HUDEP-2 (cell line): Measurements from ENCODE around the gene ZNF507.

Source experiments
- DNase-seq, 76 experiments: peaks; one replicate each; lab custom pipeline; 2025; ENCODE audit not compliant: unreplicated experiment in 76 of 76; lab: John Stamatoyannopoulos, UW

Gene ZNF507

DNA sequence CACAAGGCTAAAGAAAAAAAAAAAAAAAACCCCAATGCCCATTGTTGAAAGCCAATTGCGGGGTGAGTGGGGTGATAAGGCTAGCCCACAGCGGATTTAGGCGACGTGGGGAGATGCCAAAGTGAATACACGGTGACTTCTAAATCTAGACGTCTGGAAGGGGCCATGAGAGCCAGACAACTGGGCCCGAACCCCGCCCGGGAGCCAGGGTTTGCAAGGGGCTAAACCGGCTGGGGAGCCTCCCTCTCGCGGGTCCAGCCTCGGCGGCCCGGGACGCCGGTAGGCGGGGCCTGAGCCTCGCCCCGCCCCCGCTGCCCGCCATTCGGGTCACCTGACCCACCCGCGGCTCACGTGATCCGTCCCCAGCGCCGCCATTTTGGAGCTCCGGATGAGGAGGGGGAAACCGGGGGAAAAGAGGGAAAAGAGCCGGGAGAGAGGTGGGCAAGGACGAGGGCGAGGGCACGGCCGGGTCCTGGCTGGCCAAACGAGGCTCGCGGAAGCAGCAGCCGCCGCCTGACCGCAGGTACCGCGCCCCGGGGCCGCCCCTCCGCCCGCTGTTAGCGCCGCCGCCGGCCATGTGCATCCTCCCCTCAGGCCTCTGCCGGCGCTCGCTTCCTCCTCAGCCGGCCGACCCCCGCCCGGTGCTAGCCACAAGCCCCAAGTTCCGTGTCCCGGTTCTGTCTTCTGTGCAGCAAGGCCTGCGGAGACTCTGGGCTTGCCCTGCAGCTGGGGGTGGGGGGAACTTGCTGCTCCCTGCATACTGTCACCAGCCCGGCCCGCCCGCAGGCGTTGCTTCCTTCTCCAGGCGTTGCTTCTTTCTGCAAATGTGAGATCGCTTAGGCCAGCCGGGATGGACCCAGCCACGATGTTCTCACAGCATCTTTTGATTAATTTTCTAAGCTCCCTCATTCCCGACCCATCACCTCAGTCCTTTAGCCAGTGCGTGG lies at the start of gene ZNF507:
Gene ZNF507 (plus strand): TSS at position 350 of the 947 bp plus-strand sequence. CDS start 7,221 bp downstream, outside the sequence.
- peak in 74 of 76 experiments; percentile 22 to 98 (median 82) for DNase-seq

DNA sequence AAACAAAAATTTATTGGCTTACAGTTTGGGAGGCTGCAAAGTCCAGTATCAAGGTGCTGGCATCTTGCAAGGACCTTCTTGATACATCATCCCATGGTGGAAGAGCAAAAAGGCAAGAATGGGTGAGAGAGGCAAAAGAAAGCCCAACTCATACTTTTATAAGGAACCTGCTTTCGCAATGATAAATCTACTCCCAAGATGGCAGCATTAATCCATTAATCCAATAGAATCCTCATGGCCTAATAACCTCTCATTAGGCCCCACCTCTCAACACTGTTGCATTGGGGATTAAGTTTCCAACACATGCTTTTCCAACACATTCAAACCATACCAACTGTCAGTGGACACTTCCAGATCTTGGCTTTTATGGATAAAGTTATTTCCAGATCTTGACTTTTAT lies 48.7 kb upstream of the ZNF507 start:
- DNase-seq, result no peak

- DNase-seq, result no peak
Observed at GRCh38 chr19:32302778-32303177, 42.6 kb upstream of the ZNF507 start.

DNA sequence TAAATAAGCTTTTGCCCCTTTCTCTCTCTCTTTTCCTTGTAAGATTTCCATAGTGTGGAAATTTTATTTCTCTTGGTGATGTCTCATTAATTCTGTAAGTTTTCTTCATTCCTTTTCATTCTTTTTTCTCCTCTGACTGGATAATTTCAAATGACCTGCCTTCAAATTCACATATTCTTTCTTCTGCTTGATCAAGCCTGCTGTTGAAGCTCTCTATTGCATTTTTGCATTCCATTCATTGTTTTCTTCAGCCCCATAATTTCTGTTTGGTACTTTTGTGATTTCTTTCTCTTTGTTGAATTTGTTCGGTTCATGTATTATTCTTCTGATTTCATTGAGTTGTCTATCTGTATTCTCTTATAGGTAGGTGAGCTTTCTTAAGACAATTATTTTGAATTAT lies 42.2 kb upstream of the ZNF507 start:
- DNase-seq, result no peak

DNA sequence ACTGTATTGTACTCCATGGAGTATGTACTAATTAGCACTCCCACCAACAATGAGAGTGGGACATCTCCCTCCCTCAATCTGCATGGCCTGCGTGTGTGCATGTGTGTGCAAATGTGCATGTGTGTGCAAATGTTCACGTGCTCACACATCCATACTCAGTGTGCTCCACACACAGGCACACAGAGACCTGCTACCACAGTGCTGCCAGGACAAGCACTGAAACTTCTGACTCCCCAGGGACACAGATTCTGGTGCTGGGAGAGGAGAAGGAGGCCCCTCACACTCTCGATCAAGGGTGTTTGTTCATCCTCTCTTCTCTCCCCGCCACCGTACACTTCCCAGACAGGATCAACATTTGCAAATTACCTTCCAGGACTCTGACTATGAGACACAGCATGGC lies 37.8 kb upstream of the ZNF507 start:
- no peak for DNase-seq

- DNase-seq, result no peak
Observed at GRCh38 chr19:32308431-32309077, 36.9 kb upstream of the ZNF507 start.

GRCh38 chr19:32309711-32310390 lies 35.6 kb upstream of the ZNF507 start:
- DNase-seq, result no peak

- no peak for DNase-seq
Observed at GRCh38 chr19:32311371-32311770, 34.0 kb upstream of the ZNF507 start.

DNA sequence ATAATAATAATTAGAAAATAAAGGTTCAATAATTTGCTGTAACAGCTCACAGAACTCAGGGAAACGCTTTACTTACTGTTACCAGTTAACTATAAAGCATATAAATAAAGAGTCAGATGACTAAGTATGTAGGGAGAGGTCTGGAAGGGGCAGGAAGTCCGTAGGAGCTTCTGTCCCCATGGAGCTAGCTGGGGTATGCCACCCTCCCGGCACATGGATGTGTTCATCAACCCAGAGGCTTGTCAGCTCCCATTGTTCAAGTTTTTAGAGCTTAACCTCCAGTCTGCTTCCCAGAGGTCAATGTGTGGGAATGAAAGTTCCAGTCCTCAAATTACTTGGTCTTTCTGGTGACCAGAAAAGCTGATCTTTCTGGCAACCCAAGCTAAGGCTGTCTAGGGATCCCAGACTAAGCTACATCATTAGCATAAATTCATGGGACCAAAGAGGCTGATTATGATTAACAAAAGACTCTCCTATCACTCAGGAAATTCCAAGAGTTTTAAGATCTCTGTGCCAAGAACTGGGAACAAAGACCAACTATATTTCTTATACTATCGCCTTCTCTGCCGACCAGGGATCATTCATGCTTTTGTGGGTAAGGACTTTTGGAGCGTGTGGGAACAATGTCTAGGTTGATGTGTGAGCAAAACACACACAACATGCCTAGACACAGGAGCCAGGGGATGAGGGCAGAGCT lies 31.7 kb upstream of the ZNF507 start:
- DNase-seq, result no peak

GRCh38 chr19:32316034-32316433 lies 29.4 kb upstream of the ZNF507 start:
- DNase-seq, result no peak

DNA sequence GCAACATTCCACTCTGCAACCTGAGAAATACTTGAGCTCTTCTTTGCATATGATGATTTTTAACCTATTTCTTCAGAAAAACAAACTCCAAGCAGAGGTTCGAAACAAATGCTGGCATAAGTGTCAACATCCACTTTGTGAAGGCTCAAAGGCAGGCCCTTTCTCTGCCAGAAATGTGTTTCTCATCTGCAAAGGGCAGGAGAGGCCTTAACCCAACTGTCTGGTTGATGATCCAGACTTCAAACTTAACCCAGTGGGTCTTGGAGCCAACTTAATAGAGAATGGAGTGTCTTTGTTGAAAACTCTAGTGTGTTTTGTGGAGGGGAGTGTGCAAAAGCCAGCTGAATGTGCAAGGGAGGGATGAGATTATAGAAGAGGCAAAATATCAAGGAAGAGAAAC lies 28.3 kb upstream of the ZNF507 start:
- no peak for DNase-seq

- DNase-seq, result peak in 8 of 76 experiments; percentile 6 to 34 (median 12)
Observed at GRCh38 chr19:32318884-32319520, 26.4 kb upstream of the ZNF507 start.

- no peak for DNase-seq
Observed at GRCh38 chr19:32322541-32322940, 22.9 kb upstream of the ZNF507 start.

DNA sequence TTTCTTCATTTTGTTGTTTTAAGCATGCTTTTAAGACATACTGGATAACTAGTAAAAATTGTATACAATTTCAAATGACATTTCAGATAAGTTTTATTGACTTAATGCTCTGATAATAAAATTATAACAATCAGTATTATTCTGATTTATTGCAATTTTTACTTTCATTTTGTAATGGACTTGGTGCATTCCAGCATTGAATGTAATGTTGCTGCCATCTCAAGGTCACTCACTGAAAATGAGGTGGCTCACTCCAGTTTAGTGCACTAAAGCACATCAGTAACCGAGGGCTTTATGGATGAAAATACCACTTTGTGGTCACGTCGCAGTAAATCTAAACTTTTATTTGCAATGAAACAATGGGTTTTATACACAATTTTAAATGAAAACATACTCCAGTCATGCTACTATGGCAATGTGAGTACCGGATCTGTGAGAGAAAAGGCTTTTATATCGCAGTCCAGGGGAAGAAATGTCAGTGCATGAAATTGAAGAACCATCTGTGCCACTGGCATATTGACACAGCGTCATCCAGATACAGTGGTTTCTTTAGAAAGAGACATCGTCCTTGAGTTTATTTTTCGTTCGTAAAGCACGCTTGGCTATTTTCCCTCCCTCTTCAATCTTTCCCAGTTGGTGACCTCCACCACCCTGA lies 20.7 kb upstream of the ZNF507 start:
- DNase-seq, result no peak

DNA sequence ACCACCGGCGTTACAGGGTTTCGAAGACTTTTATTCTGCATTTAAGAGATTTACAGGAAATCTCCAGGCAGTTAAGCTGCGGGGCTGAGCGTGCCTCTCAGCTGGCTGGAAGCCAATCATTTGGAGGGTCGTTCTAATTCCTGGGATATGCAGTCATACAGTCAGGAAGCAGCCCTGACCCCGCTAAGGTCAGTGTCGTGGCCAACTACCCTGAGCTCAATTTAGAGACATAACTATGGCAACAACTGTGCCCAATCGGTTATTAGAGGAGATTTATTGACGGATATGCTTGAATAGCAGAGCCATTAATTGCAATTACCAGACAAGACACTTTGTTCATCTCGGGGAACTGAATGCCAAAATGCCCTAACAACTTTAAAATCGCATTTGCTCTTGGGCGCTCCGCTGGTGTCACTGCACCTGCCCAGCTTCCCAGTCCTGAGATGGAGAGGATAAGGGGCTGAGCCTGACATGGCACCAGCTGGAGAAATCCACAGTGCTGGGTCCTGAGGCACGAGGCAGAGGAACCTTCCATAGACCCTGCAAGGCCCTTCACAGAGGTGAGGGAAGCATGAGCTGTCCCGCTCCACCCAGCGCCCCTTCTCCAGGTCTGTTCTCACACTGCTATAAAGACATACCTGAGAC lies 15.1 kb upstream of the ZNF507 start:
- no peak for DNase-seq

DNA sequence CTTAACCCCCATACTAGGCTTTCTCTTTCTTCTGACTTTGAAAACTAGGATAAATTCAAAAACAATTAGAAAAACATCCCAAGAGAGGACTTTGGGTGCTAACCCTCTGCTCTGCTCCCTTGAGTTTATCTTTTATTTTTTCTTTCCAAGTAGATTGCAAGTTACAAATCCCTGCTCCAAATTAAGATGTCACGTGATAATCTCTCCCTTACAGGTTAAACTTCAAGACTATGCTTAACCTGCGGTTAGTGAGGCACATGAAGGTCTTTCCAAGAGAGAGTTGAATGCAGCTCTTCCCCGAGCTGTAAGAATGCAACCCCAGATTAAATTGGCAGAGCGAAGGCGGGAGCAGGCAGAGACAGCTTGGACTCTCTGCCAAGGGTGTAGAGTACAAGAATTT lies 12.2 kb upstream of the ZNF507 start:
- no peak for DNase-seq

- peak in 1 of 76 experiments; percentile 9 for DNase-seq
Observed at GRCh38 chr19:32336259-32337083, 8.9 kb upstream of the ZNF507 start.

DNA sequence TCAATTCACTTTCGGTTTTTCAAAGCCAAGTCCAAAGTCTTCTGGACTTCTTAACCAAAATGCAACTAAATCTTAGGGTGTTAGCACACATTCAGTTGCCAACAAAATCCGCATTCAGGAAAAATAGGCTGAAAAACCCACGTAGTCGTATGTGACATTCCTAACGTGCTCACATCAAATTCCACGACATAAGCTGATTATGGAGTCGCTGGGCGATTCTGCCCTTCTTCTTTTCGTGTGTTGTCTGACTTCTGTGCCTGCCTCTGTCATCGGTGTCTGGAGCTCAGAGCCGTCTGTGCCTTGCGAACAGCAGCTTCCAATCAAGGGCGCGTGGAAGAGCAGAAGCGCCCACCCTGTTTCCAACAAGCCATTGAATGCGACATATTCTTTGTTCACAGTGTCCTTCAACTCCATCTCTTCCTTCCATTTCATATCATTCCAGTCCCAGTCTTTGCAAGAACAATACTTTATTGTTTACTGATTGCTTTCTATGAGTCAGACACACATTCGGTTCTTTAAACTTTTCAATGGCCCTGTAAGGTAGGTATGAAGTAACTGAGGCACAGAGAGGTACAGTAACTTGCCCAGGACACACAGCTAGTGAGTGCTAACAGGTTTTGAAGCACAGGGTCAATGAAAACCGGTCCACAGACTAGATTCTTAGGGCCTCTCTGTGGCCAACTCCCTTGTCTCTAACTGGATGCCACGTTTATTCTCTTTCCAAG lies 8.2 kb upstream of the ZNF507 start:
- DNase-seq, result no peak
